ENCODE measurements around the gene DEPDC5.

- TF ChIP-seq CTCF (IDR thresholded peaks at IDR 0.05) (no peak), EZH2phosphoT487 (IDR thresholded peaks at IDR 0.05) (no peak)
Measured at GRCh38 chr22:31734512-31734911, 19.3 kb upstream of the DEPDC5 start.

All from neural progenitor cell (in vitro differentiated cells).